Measurements from ENCODE around the gene LRRC8A.
"Not testable (repeated sequence)": the region's sequence is repeated elsewhere in the genome, so short reads cannot be mapped to it uniquely, and the experiment has no call there.

The LRRC8A gene

GRCh38 chr9:128881884-128882676 lies at the start of gene LRRC8A, which contains the start of gene KYAT1:
Gene LRRC8A (plus strand): TSS chr9:128882133. CDS start chr9:128907165, 25,032 bp downstream.
Gene KYAT1 (minus strand): TSS chr9:128881950. CDS start chr9:128845405, 36,545 bp downstream.
- DNase-seq, result peak; percentile 97

- no peak for DNase-seq
Measured at GRCh38 chr9:128833696-128834095, 48.2 kb upstream of the LRRC8A start.

GRCh38 chr9:128835246-128836210 lies 46.4 kb upstream of the LRRC8A start:
- DNase-seq, result no peak

GRCh38 chr9:128836509-128837145 lies 45.3 kb upstream of the LRRC8A start:
- no peak for DNase-seq

- DNase-seq, result no peak
Measured at GRCh38 chr9:128838338-128838737, 43.6 kb upstream of the LRRC8A start.

GRCh38 chr9:128840524-128840923 lies 41.4 kb upstream of the LRRC8A start:
- no peak for DNase-seq

GRCh38 chr9:128841694-128842492 lies 40.0 kb upstream of the LRRC8A start:
- DNase-seq, result no peak

GRCh38 chr9:128843171-128843570 lies 38.8 kb upstream of the LRRC8A start:
- not testable (repeated sequence) for DNase-seq

- DNase-seq, result peak; percentile 59
Measured at GRCh38 chr9:128845186-128845931, 36.6 kb upstream of the LRRC8A start.

- no peak for DNase-seq
Measured at GRCh38 chr9:128846680-128847030, 35.3 kb upstream of the LRRC8A start.

GRCh38 chr9:128847803-128848202 lies 34.1 kb upstream of the LRRC8A start:
- no peak for DNase-seq

GRCh38 chr9:128851024-128851423 lies 30.9 kb upstream of the LRRC8A start:
- DNase-seq, result not testable (repeated sequence)

GRCh38 chr9:128851779-128852600 lies 29.9 kb upstream of the LRRC8A start:
- peak; percentile 73 for DNase-seq

GRCh38 chr9:128852646-128853045 lies 29.3 kb upstream of the LRRC8A start:
- DNase-seq, result not testable (repeated sequence)

- not testable (repeated sequence) for DNase-seq
Measured at GRCh38 chr9:128854454-128854853, 27.5 kb upstream of the LRRC8A start.

GRCh38 chr9:128858476-128858875 lies 23.5 kb upstream of the LRRC8A start:
- DNase-seq, result not testable (repeated sequence)

- no peak for DNase-seq
Measured at GRCh38 chr9:128860937-128861336, 21.0 kb upstream of the LRRC8A start.

- no peak for DNase-seq
Measured at GRCh38 chr9:128861501-128861900, 20.4 kb upstream of the LRRC8A start.

GRCh38 chr9:128862401-128862851 lies 19.5 kb upstream of the LRRC8A start:
- DNase-seq, result no peak

- peak; percentile 78 for DNase-seq
Measured at GRCh38 chr9:128863647-128864046, 18.3 kb upstream of the LRRC8A start.
